SK-N-SH (cell line): ENCODE data around the gene ABCC10.

Experiments used
- CTCF ChIP-seq: fragments of 200-600 bp; sonication (generic); IDR thresholded peaks from 2 replicates; pipeline ENCODE4 v1.6.1; 2017; ENCODE audit warnings: antibody characterized with exemption, mild to moderate bottlenecking, moderate library complexity
- GABPA ChIP-seq: IDR thresholded peaks from 2 replicates; pipeline ENCODE4 v1.4.0; 2012; ENCODE audit warnings: low read depth, mild to moderate bottlenecking
- MEF2A ChIP-seq: IDR thresholded peaks from 2 replicates; pipeline ENCODE4 v1.4.0; 2012; ENCODE audit warnings: low read depth, borderline replicate concordance
- POLR2AphosphoS5 ChIP-seq: IDR thresholded peaks from 2 replicates; pipeline ENCODE4 v1.6.1; 2012; ENCODE audit warnings: low read depth, low read length
- RCOR1 ChIP-seq: fragments of 150-350 bp; IDR thresholded peaks from 2 replicates; pipeline ENCODE4 v1.6.1; 2017; ENCODE audit warnings: antibody characterized with exemption, low read length
- TAF1 ChIP-seq: IDR thresholded peaks from 2 replicates; pipeline ENCODE4 v1.6.1; 2012; ENCODE audit warnings: low read depth, mild to moderate bottlenecking, low read length, moderate library complexity, borderline replicate concordance
- TCF12 ChIP-seq: IDR thresholded peaks from 2 replicates; pipeline ENCODE4 v1.4.0; 2012
- TEAD4 ChIP-seq: IDR thresholded peaks from 2 replicates; pipeline ENCODE4 v1.4.0; 2012; ENCODE audit warnings: mild to moderate bottlenecking, borderline replicate concordance; ENCODE audit not compliant: insufficient read depth
- TF ChIP-seq, protein P1 (sequence below): fragments of 150-350 bp; IDR thresholded peaks from 2 replicates; pipeline ENCODE4 v1.6.1; 2017; ENCODE audit warnings: antibody characterized with exemption, low read length, low read depth, borderline replicate concordance

GRCh38 chr6:43459535-43459934, 32.2 kb downstream of the ABCC10 start:
- TF ChIP-seq TCF12 (no peak), CTCF (no peak), GABPA (no peak), POLR2AphosphoS5 (no peak), RCOR1 (no peak), TEAD4 (no peak), TAF1 (no peak), MEF2A (no peak)
- TF ChIP-seq, protein P1, sequence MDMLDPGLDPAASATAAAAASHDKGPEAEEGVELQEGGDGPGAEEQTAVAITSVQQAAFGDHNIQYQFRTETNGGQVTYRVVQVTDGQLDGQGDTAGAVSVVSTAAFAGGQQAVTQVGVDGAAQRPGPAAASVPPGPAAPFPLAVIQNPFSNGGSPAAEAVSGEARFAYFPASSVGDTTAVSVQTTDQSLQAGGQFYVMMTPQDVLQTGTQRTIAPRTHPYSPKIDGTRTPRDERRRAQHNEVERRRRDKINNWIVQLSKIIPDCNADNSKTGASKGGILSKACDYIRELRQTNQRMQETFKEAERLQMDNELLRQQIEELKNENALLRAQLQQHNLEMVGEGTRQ = no peak
